Hepatic stellate cell (primary cell): ENCODE data around the gene ACTR1B.
"Not testable (repeated sequence)": the region's sequence is repeated elsewhere in the genome, so short reads cannot be mapped to it uniquely, and the experiment has no call there.

Source experiments
- DNase-seq: peaks from one replicate; pipeline ENCODE4 v3.0.0; 2011; ENCODE audit warnings: low spot score

ACTR1B gene

GRCh38 chr2:97615746-97616145 lies 48.1 kb downstream of the ACTR1B start:
- not testable (repeated sequence) for DNase-seq

GRCh38 chr2:97611895-97612294 lies 51.9 kb downstream of the ACTR1B start:
- DNase-seq: not testable (repeated sequence)

GRCh38 chr2:97608745-97609144 lies 55.1 kb downstream of the ACTR1B start:
- not testable (repeated sequence) for DNase-seq
